ENCODE measurements around the gene PLCL1.

GRCh38 chr2:197867033-197867432, 62.6 kb downstream of the PLCL1 start:
- TF ChIP-seq BACH2 (CRISPR knock-in tag; IDR thresholded peaks at IDR 0.05; ENCODE audit: borderline replicate concordance) (no peak), RARB (CRISPR knock-in tag; IDR thresholded peaks at IDR 0.05) (no peak), ISL1 (CRISPR knock-in tag; IDR thresholded peaks at IDR 0.05) (no peak), SNAI2 (CRISPR knock-in tag; IDR thresholded peaks at IDR 0.05) (no peak), ZFP30 (CRISPR knock-in tag; IDR thresholded peaks at IDR 0.05) (no peak), CREB5 (CRISPR knock-in tag; IDR thresholded peaks at IDR 0.05; ENCODE audit: low read depth) (no peak), PATZ1 (CRISPR knock-in tag; IDR thresholded peaks at IDR 0.05; ENCODE audit: borderline replicate concordance) (no peak), ZNF70 (CRISPR knock-in tag; IDR thresholded peaks at IDR 0.05) (no peak), ZC3H10 (CRISPR knock-in tag; IDR thresholded peaks at IDR 0.05) (no peak), TSHZ2 (CRISPR knock-in tag; IDR thresholded peaks at IDR 0.05) (no peak), OSR1 (CRISPR knock-in tag; IDR thresholded peaks at IDR 0.05) (no peak)

All from SK-N-SH treated with all-trans-retinoic acid at 6 μM for 48 hours (cell line).